KOPT-K1 (cell line): ENCODE results near the gene SMYD3.
"Not testable (repeated sequence)": the region's sequence is repeated elsewhere in the genome, so short reads cannot be mapped to it uniquely, and the experiment has no call there.

ENCODE experiments used
- H3K27ac ChIP-seq: fragments of 200-600 bp; sonication (generic); 2 replicates; pipeline ENCODE4 v1.5.1; 2016; ENCODE audit warnings: antibody characterized with exemption, mild to moderate bottlenecking, low read depth, low read length; ENCODE audit not compliant: poor library complexity, severe bottlenecking
- H3K36me3 ChIP-seq: fragments of 200-600 bp; sonication (generic); 2 replicates; pipeline ENCODE4 v1.5.1; 2017; ENCODE audit warnings: antibody characterized with exemption, mild to moderate bottlenecking, low read length, moderate library complexity; ENCODE audit not compliant: insufficient read depth
- H3K9me3 ChIP-seq: fragments of 200-600 bp; sonication (generic); 2 replicates; pipeline ENCODE4 v1.5.1; 2017; ENCODE audit warnings: antibody characterized with exemption, low read length, mild to moderate bottlenecking; ENCODE audit not compliant: insufficient read depth, poor library complexity, severe bottlenecking

SMYD3 gene

GRCh38 chr1:245823408-245824147 lies 683.5 kb downstream of the SMYD3 start:
- Histone ChIP-seq H3K27ac (no peak overlapping the region), H3K36me3 (no peaks in the 10 kb centered on the region), H3K9me3 (no peaks in the 10 kb centered on the region)

DNA sequence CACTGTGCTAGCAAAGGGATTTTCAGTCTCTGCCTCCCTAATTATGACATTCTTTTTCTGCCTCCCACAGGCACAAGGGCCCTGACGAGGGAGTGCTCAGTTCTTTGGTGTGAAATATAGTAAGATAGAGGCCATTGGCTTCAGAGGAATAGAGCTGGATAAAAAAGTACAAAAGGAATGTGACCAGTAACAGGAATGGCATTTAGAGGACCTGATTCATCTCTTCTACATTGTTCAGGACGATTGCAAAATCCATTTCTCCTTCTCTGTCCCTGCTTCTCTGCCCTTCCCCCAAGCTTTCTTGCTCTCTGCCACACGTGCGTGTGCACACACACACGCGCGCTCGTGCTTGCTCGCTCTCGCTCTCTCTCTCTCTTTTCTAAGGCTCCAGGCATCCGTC lies 684.1 kb downstream of the SMYD3 start:
- Histone ChIP-seq H3K27ac (no peak overlapping the region), H3K36me3 (no peaks in the 10 kb centered on the region)

GRCh38 chr1:245818363-245818762 lies 688.7 kb downstream of the SMYD3 start:
- not testable (repeated sequence) for H3K9me3 ChIP-seq, H3K27ac ChIP-seq, H3K36me3 ChIP-seq

More for the DNA sequence above, 684.1 kb downstream of the SMYD3 start:
- no peaks in the 10 kb centered on the region for H3K9me3 ChIP-seq

DNA sequence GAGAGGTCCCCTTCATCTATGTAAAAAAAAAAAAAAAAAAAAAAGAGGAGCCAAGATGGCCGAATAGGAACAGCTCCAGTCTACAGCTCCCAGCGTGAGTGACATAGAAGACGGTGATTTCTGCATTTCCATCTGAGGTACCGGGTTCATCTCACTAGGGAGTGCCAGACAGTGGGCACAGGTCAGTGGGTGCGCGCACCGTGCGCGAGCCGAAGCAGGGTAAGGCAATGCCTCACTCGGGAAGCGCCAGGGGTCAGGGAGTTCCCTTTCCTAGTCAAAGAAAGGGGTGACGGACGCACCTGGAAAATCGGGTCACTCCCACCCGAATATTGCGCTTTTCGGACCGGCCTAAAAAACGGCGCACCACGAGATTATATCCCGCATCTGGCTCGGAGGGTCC lies 690.6 kb downstream of the SMYD3 start:
- not testable (repeated sequence) for H3K9me3 ChIP-seq, H3K36me3 ChIP-seq, H3K27ac ChIP-seq

DNA sequence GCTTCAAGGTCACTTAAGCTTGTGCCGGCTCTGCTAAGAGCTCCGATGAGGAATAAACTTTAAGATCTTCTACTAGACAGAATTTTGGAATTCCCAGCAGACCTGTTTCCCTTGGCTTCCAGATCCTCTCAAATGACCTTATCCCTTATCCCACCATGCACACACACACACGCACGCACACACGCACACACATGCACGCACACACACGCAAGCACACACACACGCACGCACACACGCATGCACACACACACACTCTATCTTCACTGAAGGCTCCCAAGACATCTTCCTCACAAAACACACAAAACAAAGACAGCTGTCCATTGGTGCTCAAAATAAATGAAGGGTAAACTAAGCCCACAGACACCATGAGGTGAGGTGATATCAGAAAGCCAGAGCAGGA lies 692.4 kb downstream of the SMYD3 start:
- no peak overlapping the region for H3K27ac ChIP-seq
- H3K9me3 ChIP-seq: no peaks in the 10 kb centered on the region
- no peaks in the 10 kb centered on the region for H3K36me3 ChIP-seq

- no peaks in the 10 kb centered on the region for H3K9me3 ChIP-seq
- no peaks in the 10 kb centered on the region for H3K36me3 ChIP-seq
- H3K27ac ChIP-seq: no peak overlapping the region
Measured at GRCh38 chr1:245812278-245812677, 694.8 kb downstream of the SMYD3 start.

- Histone ChIP-seq H3K36me3 (no peaks in the 10 kb centered on the region), H3K9me3 (no peaks in the 10 kb centered on the region), H3K27ac (no peak overlapping the region)
Measured at GRCh38 chr1:245810789-245811337, 696.2 kb downstream of the SMYD3 start.

GRCh38 chr1:245810181-245810769 lies 696.8 kb downstream of the SMYD3 start:
- Histone ChIP-seq H3K27ac (no peak overlapping the region), H3K36me3 (no peaks in the 10 kb centered on the region), H3K9me3 (no peaks in the 10 kb centered on the region)

DNA sequence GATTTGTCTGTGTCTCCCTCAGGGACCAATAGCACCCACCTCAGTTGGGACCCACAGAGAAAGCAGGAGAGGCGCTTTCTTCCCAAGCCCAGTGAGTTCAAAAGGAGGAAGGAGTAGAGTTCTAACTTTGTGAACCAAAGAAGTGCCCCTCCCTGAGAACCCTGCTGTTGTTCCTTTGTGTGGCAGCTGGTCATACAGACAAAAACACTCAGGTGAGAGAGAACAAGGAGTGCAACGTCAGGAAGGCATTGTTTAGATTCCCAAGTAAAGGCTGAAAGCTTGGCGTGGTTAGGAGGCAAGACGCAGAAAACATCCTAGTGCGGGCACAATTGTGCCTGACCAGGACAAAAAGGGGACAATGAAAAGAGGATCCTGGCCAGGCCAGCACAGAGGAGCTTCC lies 697.7 kb downstream of the SMYD3 start:
- no peaks in the 10 kb centered on the region for H3K36me3 ChIP-seq
- no peaks in the 10 kb centered on the region for H3K9me3 ChIP-seq
- no peak overlapping the region for H3K27ac ChIP-seq

- Histone ChIP-seq H3K36me3 (no peaks in the 10 kb centered on the region), H3K9me3 (no peaks in the 10 kb centered on the region), H3K27ac (no peak overlapping the region)
Measured at GRCh38 chr1:245807954-245808719, 698.9 kb downstream of the SMYD3 start.

- Histone ChIP-seq H3K9me3 (no peaks in the 10 kb centered on the region), H3K36me3 (no peaks in the 10 kb centered on the region), H3K27ac (no peak overlapping the region)
Measured at GRCh38 chr1:245807306-245807705, 699.8 kb downstream of the SMYD3 start.

GRCh38 chr1:245805532-245805931 lies 701.5 kb downstream of the SMYD3 start:
- no peaks in the 10 kb centered on the region for H3K36me3 ChIP-seq
- no peak overlapping the region for H3K27ac ChIP-seq
- H3K9me3 ChIP-seq: no peaks in the 10 kb centered on the region

DNA sequence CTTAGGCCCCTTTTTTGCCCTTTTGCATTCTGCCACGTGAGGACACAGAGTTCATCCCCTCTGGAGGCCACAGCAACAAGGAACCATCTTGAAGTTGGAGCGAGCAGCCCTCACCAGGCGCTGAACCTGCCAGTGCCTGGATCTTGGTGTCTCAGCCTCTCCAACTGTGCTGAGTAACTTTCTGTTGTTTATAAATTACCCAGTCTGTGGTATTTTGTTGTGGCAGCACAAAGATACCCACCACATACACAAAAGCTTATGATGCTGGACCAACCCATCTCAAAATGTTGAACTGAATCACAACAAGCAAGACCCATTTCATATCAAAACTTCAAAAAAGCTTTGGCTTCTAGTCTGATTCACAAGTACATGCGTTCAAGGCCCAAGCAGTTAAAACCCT lies 702.4 kb downstream of the SMYD3 start:
- H3K36me3 ChIP-seq: no peaks in the 10 kb centered on the region
- no peaks in the 10 kb centered on the region for H3K9me3 ChIP-seq
- H3K27ac ChIP-seq: no peak overlapping the region

GRCh38 chr1:245803666-245804037 lies 703.4 kb downstream of the SMYD3 start:
- H3K9me3 ChIP-seq: no peaks in the 10 kb centered on the region
- no peak overlapping the region for H3K27ac ChIP-seq
- no peaks in the 10 kb centered on the region for H3K36me3 ChIP-seq

- no peaks in the 10 kb centered on the region for H3K9me3 ChIP-seq
- H3K27ac ChIP-seq: no peak overlapping the region
- H3K36me3 ChIP-seq: no peaks in the 10 kb centered on the region
Measured at GRCh38 chr1:245802941-245803665, 704.0 kb downstream of the SMYD3 start.
